Colon (tissue), 2 donors: ENCODE results near the gene CYBA.

Experiments used
- FAIRE-seq: peaks from 2 replicates; lab custom pipeline; 2012; peaks lifted over from hg19 to GRCh38; lab: Jason Lieb, UNC
- donor health status: control.
- donor health status: control.

The CYBA gene

GRCh38 chr16:88650749-88651275, at the start of gene CYBA:
TSS of gene CYBA (minus strand) at chr16:88651053. CDS start at chr16:88651013, 40 bp downstream.
- no peak for FAIRE-seq

- FAIRE-seq, result no peak
Observed at GRCh38 chr16:88700322-88700635, 49.4 kb upstream of the CYBA start.

GRCh38 chr16:88699180-88699579, 48.3 kb upstream of the CYBA start:
- no peak for FAIRE-seq

GRCh38 chr16:88698646-88699045, 47.8 kb upstream of the CYBA start:
- no peak for FAIRE-seq

GRCh38 chr16:88697831-88698615, 47.2 kb upstream of the CYBA start:
- FAIRE-seq, result no peak

- no peak for FAIRE-seq
Observed at GRCh38 chr16:88697116-88697830, 46.4 kb upstream of the CYBA start.

- FAIRE-seq, result no peak
Observed at GRCh38 chr16:88696441-88696840, 45.6 kb upstream of the CYBA start.

- no peak for FAIRE-seq
Observed at GRCh38 chr16:88695753-88696152, 44.9 kb upstream of the CYBA start.

GRCh38 chr16:88695218-88695617, 44.4 kb upstream of the CYBA start:
- FAIRE-seq, result no peak

- FAIRE-seq, result no peak
Observed at GRCh38 chr16:88694221-88695087, 43.6 kb upstream of the CYBA start.

- FAIRE-seq, result no peak
Observed at GRCh38 chr16:88693420-88694177, 42.7 kb upstream of the CYBA start.

- FAIRE-seq, result no peak
Observed at GRCh38 chr16:88692861-88693260, 42.0 kb upstream of the CYBA start.

GRCh38 chr16:88691924-88692560, 41.2 kb upstream of the CYBA start:
- FAIRE-seq, result no peak

GRCh38 chr16:88691129-88691813, 40.4 kb upstream of the CYBA start:
- FAIRE-seq, result no peak

GRCh38 chr16:88690341-88691128, 39.7 kb upstream of the CYBA start:
- no peak for FAIRE-seq

- FAIRE-seq, result no peak
Observed at GRCh38 chr16:88688013-88688778, 37.3 kb upstream of the CYBA start.

GRCh38 chr16:88687676-88688012, 36.8 kb upstream of the CYBA start:
- FAIRE-seq, result no peak

- FAIRE-seq, result no peak
Observed at GRCh38 chr16:88687254-88687576, 36.4 kb upstream of the CYBA start.
